GM12801 (cell line): Measurements from ENCODE around the gene OPCML.

Experiments
- TF ChIP-seq, protein P1 (sequence below): IDR thresholded peaks from one replicate; pipeline ENCODE4 v1.5.1; 2011; ENCODE audit warnings: control low read depth; ENCODE audit not compliant: insufficient read length; ENCODE audit errors: extremely low read depth

The OPCML gene

DNA sequence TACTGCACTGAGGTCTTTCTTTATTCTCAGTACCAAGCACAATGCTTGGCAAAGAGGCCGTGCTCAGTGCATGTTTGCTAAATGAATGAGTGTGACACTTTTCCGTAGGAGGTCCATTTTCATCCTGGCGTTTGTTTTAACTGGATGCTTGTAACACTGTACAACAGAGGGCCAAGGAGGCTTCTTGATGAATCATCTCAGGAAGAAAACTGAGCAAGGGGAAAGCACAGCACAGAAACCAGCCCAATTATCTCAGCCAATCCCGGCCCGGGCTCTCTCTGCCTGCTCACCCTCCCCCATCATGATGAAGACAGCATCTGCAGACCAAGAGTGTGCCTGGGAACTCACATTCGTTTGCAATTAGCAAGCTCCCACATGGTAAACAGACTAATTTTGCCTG is 570.3 kb downstream of the OPCML start:
- TF ChIP-seq, protein P1, sequence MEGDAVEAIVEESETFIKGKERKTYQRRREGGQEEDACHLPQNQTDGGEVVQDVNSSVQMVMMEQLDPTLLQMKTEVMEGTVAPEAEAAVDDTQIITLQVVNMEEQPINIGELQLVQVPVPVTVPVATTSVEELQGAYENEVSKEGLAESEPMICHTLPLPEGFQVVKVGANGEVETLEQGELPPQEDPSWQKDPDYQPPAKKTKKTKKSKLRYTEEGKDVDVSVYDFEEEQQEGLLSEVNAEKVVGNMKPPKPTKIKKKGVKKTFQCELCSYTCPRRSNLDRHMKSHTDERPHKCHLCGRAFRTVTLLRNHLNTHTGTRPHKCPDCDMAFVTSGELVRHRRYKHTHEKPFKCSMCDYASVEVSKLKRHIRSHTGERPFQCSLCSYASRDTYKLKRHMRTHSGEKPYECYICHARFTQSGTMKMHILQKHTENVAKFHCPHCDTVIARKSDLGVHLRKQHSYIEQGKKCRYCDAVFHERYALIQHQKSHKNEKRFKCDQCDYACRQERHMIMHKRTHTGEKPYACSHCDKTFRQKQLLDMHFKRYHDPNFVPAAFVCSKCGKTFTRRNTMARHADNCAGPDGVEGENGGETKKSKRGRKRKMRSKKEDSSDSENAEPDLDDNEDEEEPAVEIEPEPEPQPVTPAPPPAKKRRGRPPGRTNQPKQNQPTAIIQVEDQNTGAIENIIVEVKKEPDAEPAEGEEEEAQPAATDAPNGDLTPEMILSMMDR = no peak

DNA sequence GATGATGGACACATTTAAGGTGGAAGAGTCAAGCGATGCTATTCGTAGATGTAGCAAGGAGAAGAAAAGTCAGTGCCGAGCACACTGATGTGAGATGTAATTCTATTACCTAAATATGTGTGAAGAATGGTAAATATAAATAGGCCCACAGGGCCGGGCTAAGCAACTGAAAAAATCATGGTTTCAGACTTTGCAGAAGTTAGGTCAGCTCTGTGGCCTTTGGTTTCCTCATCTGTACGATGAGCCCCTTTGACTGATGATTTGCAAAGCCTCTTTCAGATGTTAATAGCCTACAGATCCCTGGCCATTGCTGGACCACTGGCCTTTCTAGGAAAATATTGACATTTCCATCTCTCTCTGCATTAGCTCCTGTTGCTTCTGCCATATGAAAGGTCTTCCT is 570.8 kb downstream of the OPCML start:
- TF ChIP-seq, protein P1 = no peak

DNA sequence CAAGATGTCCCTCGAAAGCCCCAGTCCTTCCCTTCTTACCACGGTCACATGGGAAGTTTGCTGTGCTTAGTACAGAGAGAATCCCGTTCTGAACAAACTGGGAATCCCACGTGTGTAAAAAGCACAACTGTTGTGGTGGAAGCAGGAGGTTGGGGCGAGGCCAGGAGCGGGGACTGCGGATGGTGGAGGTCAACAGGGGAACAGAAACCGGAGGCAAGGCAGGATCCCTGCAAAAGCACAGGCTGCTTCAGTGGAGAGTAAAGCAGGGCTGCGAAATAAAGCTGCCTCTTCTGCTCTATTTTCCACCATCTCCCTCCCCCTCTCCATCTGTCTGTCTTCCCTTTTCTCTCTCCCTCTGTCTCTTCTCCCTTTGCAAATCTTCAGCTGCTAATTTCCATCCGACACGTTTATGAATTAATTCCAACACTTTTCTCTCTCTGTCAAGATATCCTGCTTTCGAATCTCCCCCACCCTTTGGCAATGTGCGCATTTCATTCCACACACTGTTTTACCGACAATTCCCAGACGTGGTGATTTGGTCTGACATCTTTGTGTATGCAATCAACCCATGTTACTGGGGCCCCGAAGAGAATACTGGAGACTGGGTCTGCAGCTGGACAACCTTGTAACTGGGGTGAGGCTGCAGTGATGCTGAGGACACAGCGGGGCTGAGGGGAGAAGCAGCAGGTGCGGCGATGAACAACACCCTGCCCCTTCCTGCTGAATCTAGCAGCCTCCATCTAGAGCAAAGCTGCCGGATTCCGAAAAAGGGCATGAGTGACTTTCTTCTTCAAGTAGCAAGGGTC is 571.8 kb downstream of the OPCML start:
- TF ChIP-seq, protein P1 = no peak

DNA sequence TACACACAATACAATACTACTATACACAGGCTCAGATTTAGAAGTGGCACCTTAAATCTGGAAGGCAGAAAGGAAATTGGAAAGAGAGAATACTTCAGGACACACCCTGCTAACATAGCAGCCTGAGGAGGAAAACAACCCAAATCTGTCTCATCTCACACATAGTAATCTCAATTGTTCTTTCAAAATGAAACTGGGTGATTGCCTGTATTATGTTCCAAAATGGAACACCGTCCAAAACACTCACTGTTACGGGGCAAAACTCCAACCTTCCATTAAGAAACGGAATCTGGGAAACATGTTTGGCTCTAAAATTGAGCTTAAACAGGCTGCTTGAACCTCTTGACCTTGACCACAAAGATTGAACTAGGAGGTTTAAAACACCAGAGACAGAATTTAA is 572.6 kb downstream of the OPCML start:
- TF ChIP-seq, protein P1 = no peak

DNA sequence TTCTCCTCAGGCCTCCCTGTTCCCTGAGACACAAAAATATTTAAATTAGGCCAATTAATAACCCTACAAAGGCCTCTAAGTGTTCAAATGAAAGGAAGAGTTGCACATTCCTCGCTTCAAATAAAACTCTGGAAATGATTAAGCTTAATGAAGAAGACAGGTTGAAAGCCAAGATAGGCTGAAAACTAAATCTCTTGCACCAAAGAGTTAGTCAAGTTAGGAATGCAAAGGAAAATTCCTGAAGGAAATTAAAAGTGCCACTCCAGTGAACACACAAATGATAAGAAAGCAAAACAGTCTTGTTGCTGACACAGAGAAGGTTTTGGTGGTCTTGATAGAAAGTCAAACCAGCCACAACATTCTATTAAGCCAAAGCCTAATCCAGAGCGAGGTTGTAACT is 574.4 kb downstream of the OPCML start:
- TF ChIP-seq, protein P1 = no peak

DNA sequence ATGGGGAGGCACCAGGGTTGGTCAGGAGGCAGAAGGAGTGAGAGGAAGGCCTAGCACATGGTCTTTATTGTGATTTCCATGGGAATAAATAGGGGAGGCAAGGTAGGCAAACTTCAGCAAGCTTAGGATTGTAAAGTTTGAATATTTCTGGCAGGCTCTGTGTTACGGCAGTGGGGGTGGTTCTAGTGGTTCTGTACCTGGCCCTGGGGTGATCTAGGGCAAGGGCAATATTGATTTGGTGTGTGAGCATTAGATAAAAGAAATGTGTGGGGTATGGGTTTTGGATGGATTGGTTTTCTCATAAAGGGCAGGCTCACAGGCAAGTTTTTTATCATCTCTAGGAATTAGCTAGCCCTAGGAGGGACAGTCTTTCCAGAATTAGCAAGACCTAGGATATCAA is 584.0 kb downstream of the OPCML start:
- TF ChIP-seq, protein P1 = no peak

DNA sequence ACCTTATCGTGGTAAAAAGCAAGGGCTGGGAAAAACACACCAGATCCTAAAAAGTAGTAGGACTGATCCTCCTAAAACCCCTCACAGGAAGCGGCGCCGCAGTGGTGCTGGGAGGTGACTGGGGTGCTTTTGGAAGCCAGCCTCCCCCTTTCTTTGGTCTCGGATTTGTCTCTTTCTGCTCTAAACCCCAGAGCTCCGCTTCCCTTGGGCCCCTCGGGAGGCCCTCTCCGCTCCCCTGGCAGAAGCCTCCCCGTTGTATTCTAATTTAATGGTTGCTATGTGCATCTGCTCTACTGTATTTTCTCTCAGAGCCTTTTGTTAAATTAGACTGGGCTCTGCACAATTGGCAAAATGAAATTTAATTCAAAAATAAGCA is 587.7 kb downstream of the OPCML start:
- TF ChIP-seq, protein P1 = no peak
